GM13976 (cell line): ENCODE data around the gene OR2S2.
"Not testable (repeated sequence)": the region's sequence is repeated elsewhere in the genome, so short reads cannot be mapped to it uniquely, and the experiment has no call there.

ENCODE experiments used
- DNase-seq: peaks from one replicate; pipeline ENCODE4 v3.0.0; 2012; ENCODE audit warnings: low spot score
- in situ Hi-C: fragments of 300-500 bp; cut with MboI; formaldehyde crosslinking; loops from one replicate; pipeline ENCODE4 v1.12.0; 2022; ENCODE audit warnings: low sequenced_read_pairs, mixed read lengths, inconsistent platforms; ENCODE audit not compliant: unreplicated experiment
- TF ChIP-seq, protein P1 (sequence below): IDR thresholded peaks from 2 replicates; pipeline ENCODE4 v1.5.1; 2012; ENCODE audit warnings: borderline replicate concordance, mild to moderate bottlenecking; ENCODE audit not compliant: insufficient read depth; ENCODE audit errors: extremely low read depth, missing control alignments, control extremely low read depth

The OR2S2 gene

DNA sequence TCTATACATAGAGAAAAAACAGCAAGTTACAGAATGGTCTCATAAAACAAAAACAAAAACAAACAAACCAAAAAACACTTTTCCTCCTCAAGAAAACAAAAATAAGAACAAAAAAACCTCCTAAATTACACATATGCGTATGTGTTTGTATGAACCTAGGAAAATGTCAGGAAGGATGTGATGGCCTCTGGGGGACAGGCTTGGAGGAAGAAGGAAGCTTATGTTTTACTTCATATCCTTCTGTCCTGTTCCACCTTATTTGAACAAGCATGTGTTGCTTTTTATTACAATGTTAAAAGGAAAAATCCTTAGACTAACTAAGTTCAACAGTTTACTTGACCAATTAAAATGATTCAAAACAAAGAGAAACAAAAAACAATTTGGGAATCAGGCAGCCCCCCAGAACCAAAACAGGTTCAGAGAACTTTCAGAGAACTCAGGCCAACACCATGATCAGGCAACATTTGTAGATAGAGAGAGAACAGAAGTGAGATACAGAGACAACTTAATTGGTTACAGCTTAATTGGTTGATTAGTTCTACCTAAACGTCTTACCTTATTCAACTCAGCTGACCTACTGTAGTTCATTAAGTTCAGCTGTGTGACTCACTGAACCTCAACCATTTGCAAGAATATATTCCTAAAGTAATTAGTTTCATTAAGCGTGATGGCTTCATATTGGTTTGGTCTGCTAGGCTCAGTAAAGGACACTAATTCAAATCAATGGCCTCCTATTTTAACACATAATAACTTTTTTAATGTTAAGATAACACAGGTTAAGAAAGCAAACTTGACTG is 38.5 kb downstream of the OR2S2 start:
- TF ChIP-seq, protein P1, sequence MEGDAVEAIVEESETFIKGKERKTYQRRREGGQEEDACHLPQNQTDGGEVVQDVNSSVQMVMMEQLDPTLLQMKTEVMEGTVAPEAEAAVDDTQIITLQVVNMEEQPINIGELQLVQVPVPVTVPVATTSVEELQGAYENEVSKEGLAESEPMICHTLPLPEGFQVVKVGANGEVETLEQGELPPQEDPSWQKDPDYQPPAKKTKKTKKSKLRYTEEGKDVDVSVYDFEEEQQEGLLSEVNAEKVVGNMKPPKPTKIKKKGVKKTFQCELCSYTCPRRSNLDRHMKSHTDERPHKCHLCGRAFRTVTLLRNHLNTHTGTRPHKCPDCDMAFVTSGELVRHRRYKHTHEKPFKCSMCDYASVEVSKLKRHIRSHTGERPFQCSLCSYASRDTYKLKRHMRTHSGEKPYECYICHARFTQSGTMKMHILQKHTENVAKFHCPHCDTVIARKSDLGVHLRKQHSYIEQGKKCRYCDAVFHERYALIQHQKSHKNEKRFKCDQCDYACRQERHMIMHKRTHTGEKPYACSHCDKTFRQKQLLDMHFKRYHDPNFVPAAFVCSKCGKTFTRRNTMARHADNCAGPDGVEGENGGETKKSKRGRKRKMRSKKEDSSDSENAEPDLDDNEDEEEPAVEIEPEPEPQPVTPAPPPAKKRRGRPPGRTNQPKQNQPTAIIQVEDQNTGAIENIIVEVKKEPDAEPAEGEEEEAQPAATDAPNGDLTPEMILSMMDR: no peak
- in situ Hi-C loops: no loop called here
- DNase-seq: no peak

DNA sequence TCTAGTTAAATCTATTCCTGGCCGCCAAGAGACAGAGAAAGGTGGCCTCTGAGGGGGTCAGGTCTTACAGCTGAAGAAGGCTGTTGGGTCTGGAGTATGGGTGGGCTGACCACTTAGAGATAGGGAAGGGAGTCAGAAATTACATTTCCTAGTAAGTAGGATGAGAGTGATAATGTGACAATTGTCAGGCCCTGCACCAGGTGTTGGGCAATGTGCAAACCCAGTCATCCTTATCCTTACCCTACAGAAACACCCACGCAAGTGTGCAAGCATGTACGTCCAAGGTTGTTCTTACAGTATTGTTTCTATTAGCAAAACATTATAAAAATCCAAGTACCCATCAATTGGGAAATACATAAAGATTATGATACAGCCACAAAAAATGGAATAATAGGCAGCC is 39.2 kb downstream of the OR2S2 start:
- in situ Hi-C loops: no loop called here
- TF ChIP-seq, protein P1: no peak
- DNase-seq: no peak

DNA sequence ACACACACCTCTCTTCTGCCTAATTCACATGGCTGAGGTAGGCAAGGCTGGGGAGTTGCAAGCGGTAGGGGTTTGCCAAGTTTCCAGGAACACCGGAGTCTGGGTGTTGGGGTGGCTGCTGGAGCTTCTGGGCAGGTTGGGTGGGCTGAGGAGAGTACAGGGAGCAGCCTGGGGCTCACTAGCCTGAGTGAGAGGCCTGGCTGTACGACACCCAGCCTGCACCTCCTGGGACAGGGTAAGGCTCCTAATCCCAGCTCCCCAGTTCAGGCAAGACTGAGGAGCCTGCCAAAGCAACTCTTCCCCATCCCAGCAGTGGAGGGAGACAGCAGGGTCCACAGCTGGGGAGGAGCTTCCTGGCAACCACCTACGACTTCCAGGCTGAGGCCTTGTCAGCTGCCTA is 40.7 kb downstream of the OR2S2 start:
- DNase-seq: no peak
- in situ Hi-C loops: no loop called here
- TF ChIP-seq, protein P1: no peak

DNA sequence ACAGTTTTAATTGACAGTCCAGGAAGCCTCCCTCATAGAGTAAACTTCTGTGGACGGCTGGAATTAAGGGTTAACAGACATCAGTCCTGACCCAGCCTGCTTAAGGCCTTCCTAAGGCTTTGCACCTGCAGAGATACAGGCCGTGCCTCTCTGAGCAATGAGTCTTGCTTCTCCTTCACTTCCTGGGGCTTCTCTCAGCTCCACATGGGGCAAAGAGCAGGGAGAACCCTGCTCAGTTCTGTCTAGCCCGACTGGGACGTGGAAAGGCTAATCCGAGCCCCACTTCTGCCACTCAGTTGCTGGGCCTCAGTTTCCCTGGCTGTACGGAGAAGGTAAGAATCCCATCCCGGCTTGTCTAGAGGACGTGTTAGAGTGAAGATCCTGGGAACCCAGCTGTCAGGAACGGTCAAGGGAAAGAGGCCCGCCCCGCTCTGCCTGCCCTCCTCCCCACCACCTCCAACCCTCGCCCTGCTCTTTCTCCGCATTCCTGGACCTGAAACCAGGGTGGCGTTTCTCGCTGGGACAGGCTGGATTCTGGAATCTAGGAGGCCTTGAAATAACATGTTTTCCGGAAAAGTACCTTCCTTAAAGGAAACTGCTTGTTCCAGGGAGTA is 42.2 kb downstream of the OR2S2 start:
- DNase-seq: no peak
- in situ Hi-C loops: no loop called here
- TF ChIP-seq, protein P1: no peak

DNA sequence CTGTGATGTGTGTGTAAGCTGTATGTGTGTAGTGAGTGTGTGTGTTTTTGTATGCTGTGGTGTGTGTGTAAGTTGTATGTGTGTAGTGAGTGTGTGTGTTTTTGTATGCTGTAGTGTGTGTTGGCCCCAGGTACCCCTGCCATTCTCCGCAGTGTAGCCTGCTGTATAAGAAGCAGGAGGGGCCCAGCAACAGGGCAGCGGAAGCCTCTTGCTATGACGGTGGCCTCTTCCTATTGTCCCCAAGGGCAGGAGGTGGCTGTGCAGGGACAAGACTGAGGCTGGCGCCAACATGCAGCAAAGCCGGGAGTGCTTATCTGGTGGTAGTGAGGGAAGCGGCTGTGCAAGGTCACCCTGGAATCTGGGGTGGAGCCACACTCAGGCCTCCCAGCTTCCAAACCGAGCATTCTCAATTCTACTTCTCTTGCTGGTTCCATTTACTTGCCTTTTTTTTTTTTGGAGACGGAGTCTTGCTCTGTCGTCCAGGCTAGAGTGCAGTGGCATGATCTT is 43.6 kb downstream of the OR2S2 start:
- DNase-seq: no peak
- in situ Hi-C loops: no loop called here
- TF ChIP-seq, protein P1: no peak

DNA sequence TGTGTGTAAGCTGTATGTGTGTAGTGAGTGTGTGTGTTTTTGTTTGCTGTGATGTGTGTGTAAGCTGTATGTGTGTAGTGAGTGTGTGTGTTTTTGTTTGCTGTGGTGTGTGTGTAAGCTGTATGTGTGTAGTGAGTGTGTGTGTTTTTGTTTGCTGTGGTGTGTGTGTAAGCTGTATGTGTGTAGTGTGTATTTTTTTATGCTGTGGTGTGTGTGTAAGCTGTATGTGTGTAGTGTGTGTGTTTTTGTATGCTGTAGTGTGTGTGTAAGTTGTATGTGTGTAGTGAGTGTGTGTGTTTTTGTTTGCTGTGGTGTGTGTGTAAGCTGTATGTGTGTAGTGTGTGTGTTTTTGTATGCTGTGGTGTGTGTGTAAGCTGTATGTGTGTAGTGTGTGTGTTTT is 44.5 kb downstream of the OR2S2 start:
- in situ Hi-C loops, DNase-seq: not testable (repeated sequence)

DNA sequence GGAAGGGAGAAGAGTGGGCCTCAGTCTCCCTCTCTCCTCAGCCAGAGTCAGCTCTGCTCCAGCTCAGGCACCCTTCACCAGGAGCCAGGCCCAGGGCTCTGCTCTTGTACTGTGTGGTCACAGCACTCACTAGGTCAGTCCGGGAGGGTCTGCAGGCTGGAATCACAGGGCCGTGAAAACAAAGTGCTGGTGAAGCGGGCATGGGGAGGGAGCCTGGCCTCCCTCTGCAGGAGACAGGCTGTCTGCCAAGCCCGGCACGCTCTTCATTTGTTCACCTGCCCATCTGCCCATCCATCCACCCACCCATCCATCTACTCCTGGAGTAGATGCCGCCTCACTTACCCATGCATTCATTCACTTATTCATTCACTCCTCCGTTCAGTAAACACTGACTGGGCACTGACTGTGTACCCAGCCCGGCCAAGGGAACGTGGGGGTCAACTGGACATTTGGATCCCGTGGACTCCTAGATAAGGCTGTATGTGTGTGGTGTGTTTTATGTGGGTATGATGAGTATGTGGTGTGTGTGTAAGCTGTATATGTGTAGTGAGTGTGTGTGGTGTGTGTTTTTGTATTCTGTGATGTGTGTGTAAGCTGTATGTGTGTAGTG is 45.1 kb downstream of the OR2S2 start:
- TF ChIP-seq, protein P1: no peak
- DNase-seq: no peak
- in situ Hi-C loops: no loop called here
